GM12878 (cell line): ENCODE data around the gene VGLL3. TPM values are rescaled to one million over a fixed set of nuclear protein-coding genes. Genes with fewer than 3 reads are reported as not detected.

Experiments used
- ATAC-seq: fragments of 200-7000 bp; cut with Tn5 transposase; 3 replicates; pipeline ENCODE4 v1.9.1; 2020; ENCODE audit warnings: mild to moderate bottlenecking, moderate library complexity
- BruUV-seq: library from RNA; stranded (reverse); fragments of 400-500 nt; replicated peaks from 2 replicates; lab custom pipeline; 2021; lab: Mats Ljungman, UMichigan
- CTCF ChIA-PET: fragments of 300-600 bp; sonication (Branson Sonifier 250); formaldehyde crosslinking; extraction: SDS; loops from one replicate; lab custom pipeline; 2021; ENCODE audit warnings: inconsistent platforms; lab: Yijun Ruan, JAX
- POLR2A ChIA-PET: fragments of 350-600 bp; formaldehyde crosslinking; extraction: SDS; loops from one replicate; lab custom pipeline; 2021; ENCODE audit warnings: inconsistent platforms; lab: Charles Lee
- RAD21 ChIA-PET: fragments of 300-600 bp; sonication (Branson Sonifier 250); formaldehyde crosslinking; loops from one replicate; lab custom pipeline; 2023; ENCODE audit warnings: antibody characterized with exemption; ENCODE audit not compliant: unreplicated experiment; lab: Charles Lee
- SMC1A ChIA-PET: fragments of 300-600 bp; sonication (Branson Sonifier 250); formaldehyde crosslinking; loops from one replicate; lab custom pipeline; 2023; ENCODE audit not compliant: unreplicated experiment, uncharacterized antibody; lab: Charles Lee
- DNase-seq: peaks from one replicate; pipeline ENCODE4 v3.0.0-alpha.2; 2011; ENCODE audit warnings: low read depth, low spot score
- FAIRE-seq: peaks from 3 replicates; lab custom pipeline; 2011; peaks lifted over from hg19 to GRCh38; lab: Jason Lieb, UNC
- H2AFZ ChIP-seq: 2 replicates; pipeline ENCODE4 v1.6.0; 2011; ENCODE audit warnings: low read depth, low read length, control low read depth; ENCODE audit not compliant: control insufficient read depth
- H3K27ac ChIP-seq: 2 replicates; pipeline ENCODE4 v1.5.1; 2011; ENCODE audit warnings: control low read depth; ENCODE audit not compliant: control insufficient read depth, insufficient read depth
- H3K27me3 ChIP-seq, 2 experiments: replicated peaks in 1 of 2; 2 replicates each; pipeline versions ENCODE4 v1.6.0 to v1.6.1; 2011; ENCODE audit warnings: low read length in 1 of 2; ENCODE audit not compliant: control insufficient read depth in 2 of 2, insufficient read depth in 2 of 2
- H3K36me3 ChIP-seq, 2 experiments: 2 replicates each; pipeline ENCODE4 v1.5.1; 2011; ENCODE audit warnings: low read length in 1 of 2; ENCODE audit not compliant: control insufficient read depth in 2 of 2, insufficient read depth in 2 of 2
- H3K4me1 ChIP-seq: 2 replicates; pipeline ENCODE4 v1.6.1; 2011; ENCODE audit warnings: mild to moderate bottlenecking, low read length, moderate library complexity, mixed read lengths; ENCODE audit not compliant: control insufficient read depth, insufficient read depth
- H3K4me2 ChIP-seq: 2 replicates; pipeline ENCODE4 v1.6.0; 2011; ENCODE audit warnings: control low read depth; ENCODE audit not compliant: control insufficient read depth, insufficient read depth
- H3K4me3 ChIP-seq: fragments of 200-600 bp; sonication (generic); 2 replicates; pipeline ENCODE4 v1.5.1; 2016
- H3K79me2 ChIP-seq: 2 replicates; pipeline ENCODE4 v1.6.0; 2011; ENCODE audit warnings: low read length; ENCODE audit not compliant: control insufficient read depth, insufficient read depth
- H3K9ac ChIP-seq: 2 replicates; pipeline ENCODE4 v1.8.0; 2011; ENCODE audit warnings: low read length, control low read depth, mixed read lengths; ENCODE audit not compliant: control insufficient read depth, insufficient read depth
- H3K9me3 ChIP-seq: replicated peaks from 3 replicates; pipeline ENCODE4 v1.5.1; 2011; ENCODE audit warnings: mild to moderate bottlenecking, low read length; ENCODE audit not compliant: control insufficient read depth, insufficient read depth
- H4K20me1 ChIP-seq: 2 replicates; pipeline ENCODE4 v1.6.0; 2011; ENCODE audit not compliant: control insufficient read depth, insufficient read depth
- CHD2 ChIP-seq: IDR thresholded peaks from 2 replicates; pipeline ENCODE4 v1.6.1; 2011; ENCODE audit warnings: low read depth, low read length, improper control_type of control experiment, borderline replicate concordance
- ELK1 ChIP-seq: IDR thresholded peaks from 2 replicates; pipeline ENCODE4 v1.6.1; 2012; ENCODE audit warnings: low read depth, low read length, improper control_type of control experiment
- FOXM1 ChIP-seq: IDR thresholded peaks from 2 replicates; pipeline ENCODE4 v1.6.1; 2012; ENCODE audit warnings: low read depth, mild to moderate bottlenecking, inconsistent platforms, low read length, moderate library complexity
- GATAD2B ChIP-seq: fragments of 450-650 bp; conservative IDR thresholded peaks from 2 replicates; pipeline ENCODE4 v1.6.1; 2017; ENCODE audit warnings: low read depth, mild to moderate bottlenecking, moderate library complexity
- MTA2 ChIP-seq: fragments of 450-650 bp; IDR thresholded peaks from 2 replicates; pipeline ENCODE4 v1.6.1; 2016; ENCODE audit warnings: low read depth, mild to moderate bottlenecking, moderate library complexity
- POLR2A ChIP-seq: IDR thresholded peaks from 2 replicates; pipeline ENCODE4 v1.6.1; 2011; ENCODE audit warnings: low read depth, mild to moderate bottlenecking, low read length
- POU2F2 ChIP-seq: IDR thresholded peaks from 3 replicates; pipeline ENCODE4 v1.6.1; 2011; ENCODE audit warnings: low read depth, mild to moderate bottlenecking, low read length, borderline replicate concordance
- RELA ChIP-seq: fragments of 450-650 bp; IDR thresholded peaks from 2 replicates; pipeline ENCODE4 v1.8.0; 2014; ENCODE audit warnings: borderline replicate concordance; ENCODE audit not compliant: partially characterized antibody
- TCF3 ChIP-seq: IDR thresholded peaks from 2 replicates; pipeline ENCODE4 v1.6.1; 2012; ENCODE audit warnings: low read depth, mild to moderate bottlenecking, low read length, borderline replicate concordance; ENCODE audit not compliant: insufficient read depth
- ZBTB40 ChIP-seq: fragments of 450-650 bp; IDR thresholded peaks from 2 replicates; pipeline ENCODE4 v1.6.1; 2016; ENCODE audit warnings: mild to moderate bottlenecking, moderate library complexity, borderline replicate concordance
- ZNF24 ChIP-seq: fragments of 450-650 bp; IDR thresholded peaks from 2 replicates; pipeline ENCODE4 v1.6.1; 2017; ENCODE audit warnings: antibody characterized with exemption, mild to moderate bottlenecking
- whole genome bisulfite sequencing: methylation state at CpG from one replicate; pipeline ENCODE4 v1.1.6; 2016; ENCODE audit warnings: low lambda C conversion rate; ENCODE audit not compliant: insufficient replicate concordance, insufficient coverage; ENCODE audit errors: missing lambda C conversion rate; 5-methylcytosine and 5-hydroxymethylcytosine counted together
- in situ Hi-C: fragments of 300-500 bp; cut with MboI; formaldehyde crosslinking; loops from 9 replicates; pipeline ENCODE4 v1.14.3; 2018; ENCODE audit warnings: mixed read lengths
- intact Hi-C: fragments of 100-400 bp; cut with micrococcal nuclease; formaldehyde crosslinking; loops from one replicate; pipeline ENCODE4 v1.14.2; 2022; ENCODE audit not compliant: unreplicated experiment
- polyA plus RNA-seq, 11 experiments: library from polyadenylated mRNA; depleted of rRNA in 4 of 11; unstranded in 6 of 11; stranded (reverse) in 5 of 11; fragments of >200 nt; fragmentation: Nextera tagmentation in 4 of 11; fragmentation: Illumina TruSeq in 1 of 11; extraction: Ambion mirVana in 4 of 11; extraction: Trizol in 1 of 11; gene quantifications; 1 replicate in 1 of 11; 2 replicates in 10 of 11; pipeline versions ENCODE4 v1.2.1 to v1.2.3, GENCODE V29; 2011 to 2016; ENCODE audit warnings: inconsistent platforms in 2 of 11, missing spikeins in 2 of 11, low read depth in 1 of 11
- total RNA-seq, 4 experiments: library from RNA; depleted of rRNA in 3 of 4; stranded (reverse); fragments of >200 nt in 3 of 4; fragmentation: Illumina TruSeq in 1 of 4; extraction: Trizol in 1 of 4; gene quantifications; 2 replicates each; pipeline versions ENCODE4 v1.2.1 to v1.2.3, GENCODE V29; 2013 to 2021
- TF ChIP-seq, protein P1 (sequence below): fragments of 450-650 bp; IDR thresholded peaks from 2 replicates; pipeline ENCODE4 v1.6.1; 2017; ENCODE audit warnings: antibody characterized with exemption, mild to moderate bottlenecking, moderate library complexity

The VGLL3 gene
- total and polyA plus RNA-seq, 10 of the 15 experiments (the other 5 are each of a cell fraction or from before 2014, with no cell fraction given), result 0.05 TPM; not detected in 9

- intact Hi-C loops, result no loop called here
- SMC1A ChIA-PET, result interaction anchor here (0.9 to 1.7 kb wide), 5 partner anchors 9 to 221 kb away, joined by 3 to 9 read pairs (median 3); partner anchors contain the start of gene VGLL3
- ATAC-seq, result no peak
- TF ChIP-seq ZNF24, result no peak
- TF ChIP-seq MTA2, result no peak
- TF ChIP-seq POLR2A, result no peak
- TF ChIP-seq ELK1, result no peak
- no peak for TF ChIP-seq POU2F2
- TF ChIP-seq TCF3, result no peak
- no peak for TF ChIP-seq FOXM1
- TF ChIP-seq, protein P1, sequence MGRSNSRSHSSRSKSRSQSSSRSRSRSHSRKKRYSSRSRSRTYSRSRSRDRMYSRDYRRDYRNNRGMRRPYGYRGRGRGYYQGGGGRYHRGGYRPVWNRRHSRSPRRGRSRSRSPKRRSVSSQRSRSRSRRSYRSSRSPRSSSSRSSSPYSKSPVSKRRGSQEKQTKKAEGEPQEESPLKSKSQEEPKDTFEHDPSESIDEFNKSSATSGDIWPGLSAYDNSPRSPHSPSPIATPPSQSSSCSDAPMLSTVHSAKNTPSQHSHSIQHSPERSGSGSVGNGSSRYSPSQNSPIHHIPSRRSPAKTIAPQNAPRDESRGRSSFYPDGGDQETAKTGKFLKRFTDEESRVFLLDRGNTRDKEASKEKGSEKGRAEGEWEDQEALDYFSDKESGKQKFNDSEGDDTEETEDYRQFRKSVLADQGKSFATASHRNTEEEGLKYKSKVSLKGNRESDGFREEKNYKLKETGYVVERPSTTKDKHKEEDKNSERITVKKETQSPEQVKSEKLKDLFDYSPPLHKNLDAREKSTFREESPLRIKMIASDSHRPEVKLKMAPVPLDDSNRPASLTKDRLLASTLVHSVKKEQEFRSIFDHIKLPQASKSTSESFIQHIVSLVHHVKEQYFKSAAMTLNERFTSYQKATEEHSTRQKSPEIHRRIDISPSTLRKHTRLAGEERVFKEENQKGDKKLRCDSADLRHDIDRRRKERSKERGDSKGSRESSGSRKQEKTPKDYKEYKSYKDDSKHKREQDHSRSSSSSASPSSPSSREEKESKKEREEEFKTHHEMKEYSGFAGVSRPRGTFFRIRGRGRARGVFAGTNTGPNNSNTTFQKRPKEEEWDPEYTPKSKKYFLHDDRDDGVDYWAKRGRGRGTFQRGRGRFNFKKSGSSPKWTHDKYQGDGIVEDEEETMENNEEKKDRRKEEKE, result no peak
- no peak for TF ChIP-seq GATAD2B
- no peak for TF ChIP-seq CHD2
- no peak for TF ChIP-seq ZBTB40
- no peak for TF ChIP-seq RELA
These were observed 23.9 kb downstream of the VGLL3 start for GRCh38 chr3:86967062-86967461.

More at GRCh38 chr3:86967062-86967461, 23.9 kb downstream of the VGLL3 start:
- Histone ChIP-seq H3K27me3 (no peaks in the 10 kb centered on the region), H4K20me1 (no peaks in the 10 kb centered on the region), H3K4me3 (no peak overlapping the region), H3K4me2 (no peak overlapping the region), H3K9ac (no peak overlapping the region), H3K27ac (no peak overlapping the region), H3K9me3 (no peaks in the 10 kb centered on the region), H3K4me1 (no peaks in the 10 kb centered on the region), H3K79me2 (no peaks in the 10 kb centered on the region), H3K36me3 (no peaks in the 10 kb centered on the region), H2AFZ (no peak overlapping the region)
- no peak for DNase-seq
- FAIRE-seq, result no peak
- in situ Hi-C loops, result loop anchor here (25.0 kb wide), 1 partner anchor 195 kb away; no protein-coding TSS in a partner anchor
- RAD21 ChIA-PET, result interaction anchor here (1.3 kb wide), 1 partner anchor 201 kb away, joined by 4 read pairs; no protein-coding TSS in a partner anchor
- CTCF ChIA-PET, result interaction anchor here (0.6 to 2.6 kb wide), 2 partner anchors 201 to 203 kb away, joined by 3 to 8 read pairs; no protein-coding TSS in a partner anchor
- no TSS peak for BruUV-seq
- WGBS, result 0% methylated on average over 2 of the region's 2 CpGs
- POLR2A ChIA-PET, result no interaction called here
